Motor neuron (in vitro differentiated cells): ENCODE measurements around the gene DPYSL4. TPM values are rescaled to one million over a fixed set of nuclear protein-coding genes. Genes with fewer than 3 reads are reported as not detected.
"Not testable (repeated sequence)": the region's sequence is repeated elsewhere in the genome, so short reads cannot be mapped to it uniquely, and the experiment has no call there.

Experiments used
- ATAC-seq, 8 experiments: fragments of 200-7000 bp; cut with Tn5 transposase; replicated peaks in 6 of 8; 2 replicates each; pipeline ENCODE4 v1.8.0; 2021; ENCODE audit warnings: mild to moderate bottlenecking in 8 of 8, moderate library complexity in 8 of 8
- H3K27ac ChIP-seq, 2 donors: fragments of 250-450 bp; sonication (Bioruptor Pico); 2 replicates each; pipeline ENCODE4 v1.9.0; 2021; ENCODE audit warnings: antibody characterized with exemption in 2 of 2, mild to moderate bottlenecking in 2 of 2, moderate library complexity in 1 of 2
- H3K4me1 ChIP-seq, 2 donors: fragments of 250-450 bp; sonication (Bioruptor Pico); replicated peaks in 1 of 2; 2 replicates each; pipeline ENCODE4 v1.6.1; 2021; ENCODE audit warnings: antibody characterized with exemption in 2 of 2, mild to moderate bottlenecking in 2 of 2, moderate library complexity in 1 of 2
- H3K4me3 ChIP-seq, 5 donors: fragments of 250-450 bp; sonication (Bioruptor Pico); 2 replicates each; pipeline ENCODE4 v1.9.0; 2021; ENCODE audit warnings: antibody characterized with exemption in 5 of 5, mild to moderate bottlenecking in 5 of 5, moderate library complexity in 4 of 5
- WGBS, 10 experiments: fragments of 450-650 bp; shearing (Covaris generic); methylation state at CpG; one replicate each; pipeline ENCODE4 v1.0.0; 2022; 5-methylcytosine and 5-hydroxymethylcytosine counted together
- in situ Hi-C, 9 experiments: fragments of 400-800 bp; cut with MboI; loops; one replicate each; pipeline ENCODE4 v1.15.0; 2021; ENCODE audit warnings: low sequenced_read_pairs in 9 of 9, low pct_unique_long_range_greater_than_20kb in 2 of 9; ENCODE audit not compliant: unreplicated experiment in 9 of 9
- total RNA-seq, 8 experiments: library from RNA; unstranded; fragments of 300-600 nt; gene quantifications; 2 replicates each; pipeline versions ENCODE4 v1.2.3 to v1.2.4, GENCODE V29; 2022

The DPYSL4 gene
- total RNA-seq, 8 experiments from 2014 or later: 0.56 to 181 (median 50.9) TPM

DNA sequence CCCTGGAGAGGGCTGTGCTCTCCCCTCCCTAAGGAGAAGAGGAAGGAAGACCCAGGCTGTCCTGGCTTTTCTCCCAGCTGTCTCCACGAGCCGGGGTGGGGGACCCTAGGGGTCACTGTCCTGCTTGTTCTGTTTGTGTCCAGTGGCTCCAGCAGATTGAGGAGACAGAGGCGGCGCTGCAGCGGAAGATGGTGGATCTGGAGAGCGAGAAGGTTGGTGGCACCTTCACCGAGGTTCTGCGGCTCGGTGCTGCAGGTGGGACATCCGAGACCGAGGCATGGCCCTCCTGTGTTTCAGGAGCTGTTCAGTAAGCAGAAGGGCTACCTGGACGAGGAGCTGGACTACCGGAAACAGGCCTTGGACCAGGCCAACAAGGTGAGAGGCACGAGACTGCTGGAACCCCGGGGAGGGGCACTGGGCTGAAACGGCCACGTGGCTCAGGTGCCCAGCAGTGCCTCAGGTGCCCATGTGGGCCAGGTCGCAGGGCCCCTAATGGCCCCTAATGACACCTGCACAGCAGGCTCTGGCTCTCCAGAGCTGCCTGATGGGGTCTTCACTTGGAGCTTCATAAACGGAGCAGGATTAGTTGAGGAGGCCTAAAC is 33.0 kb upstream of the DPYSL4 start:
- peaks cover 5 to 6% of the 10 kb centered on the region in 2 donors for H3K4me1 ChIP-seq
- 40 to 100% (median 80%) methylated on average over 1 to 9 of the region's 19 CpGs; no CpG with 5 or more reads in 6 of the 10 experiments for WGBS, 10 experiments
- H3K27ac ChIP-seq: no peak overlapping the region
- in situ Hi-C loops: no loop called here
- no peak for ATAC-seq
- no peak overlapping the region for H3K4me3 ChIP-seq

DNA sequence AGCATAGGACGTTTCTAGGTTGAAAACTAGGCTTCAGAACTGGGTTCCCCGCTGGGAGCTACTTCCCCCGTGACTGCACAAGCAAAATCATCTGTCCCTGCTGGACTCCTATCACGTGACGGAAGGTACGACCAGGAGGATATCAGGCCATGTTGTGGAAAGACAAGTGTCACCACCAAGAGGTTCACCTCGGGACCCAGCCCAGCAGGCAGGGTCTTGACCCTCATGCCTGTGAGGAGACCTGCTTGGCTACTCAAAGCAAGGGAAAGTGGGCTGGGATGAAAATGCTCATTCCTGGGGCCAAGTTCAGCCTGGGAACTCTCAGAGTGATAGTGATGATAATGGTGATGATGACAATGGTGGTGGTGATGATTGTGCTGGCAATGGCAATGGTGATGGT is 32.3 kb upstream of the DPYSL4 start:
- no peak overlapping the region for H3K27ac ChIP-seq
- 8 to 100% (median 50%) methylated on average over 1 to 4 of the region's 7 CpGs; no CpG with 5 or more reads in 3 of the 10 experiments for WGBS, 10 experiments
- H3K4me3 ChIP-seq: no peak overlapping the region
- H3K4me1 ChIP-seq: peaks cover 5 to 6% of the 10 kb centered on the region in 2 donors
- in situ Hi-C loops: no loop called here
- no peak for ATAC-seq

DNA sequence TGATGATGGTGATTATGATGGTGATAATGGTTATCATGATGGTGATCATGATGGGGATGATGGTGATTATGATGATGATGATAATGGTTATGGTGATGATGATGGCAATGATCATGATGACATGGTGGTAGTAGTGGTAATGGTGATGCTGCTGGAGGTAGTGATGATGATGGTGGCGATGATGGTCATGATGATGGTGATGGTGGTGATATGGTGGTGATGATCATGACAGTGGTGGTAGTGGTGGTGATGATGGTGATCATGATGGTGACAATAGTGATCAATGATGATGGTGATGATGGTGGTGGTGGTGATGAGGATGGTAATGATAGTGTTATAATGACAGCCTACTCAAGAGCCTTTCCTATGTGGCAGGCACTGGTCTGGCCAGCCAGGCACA is 31.8 kb upstream of the DPYSL4 start:
- Histone ChIP-seq H3K4me3 (no peak overlapping the region), H3K4me1 (peaks cover 5 to 6% of the 10 kb centered on the region in 2 donors), H3K27ac (no peak overlapping the region)
- ATAC-seq: no peak
- WGBS, 10 experiments: no CpG with 5 or more reads among the region's 1 CpG
- in situ Hi-C loops: no loop called here

DNA sequence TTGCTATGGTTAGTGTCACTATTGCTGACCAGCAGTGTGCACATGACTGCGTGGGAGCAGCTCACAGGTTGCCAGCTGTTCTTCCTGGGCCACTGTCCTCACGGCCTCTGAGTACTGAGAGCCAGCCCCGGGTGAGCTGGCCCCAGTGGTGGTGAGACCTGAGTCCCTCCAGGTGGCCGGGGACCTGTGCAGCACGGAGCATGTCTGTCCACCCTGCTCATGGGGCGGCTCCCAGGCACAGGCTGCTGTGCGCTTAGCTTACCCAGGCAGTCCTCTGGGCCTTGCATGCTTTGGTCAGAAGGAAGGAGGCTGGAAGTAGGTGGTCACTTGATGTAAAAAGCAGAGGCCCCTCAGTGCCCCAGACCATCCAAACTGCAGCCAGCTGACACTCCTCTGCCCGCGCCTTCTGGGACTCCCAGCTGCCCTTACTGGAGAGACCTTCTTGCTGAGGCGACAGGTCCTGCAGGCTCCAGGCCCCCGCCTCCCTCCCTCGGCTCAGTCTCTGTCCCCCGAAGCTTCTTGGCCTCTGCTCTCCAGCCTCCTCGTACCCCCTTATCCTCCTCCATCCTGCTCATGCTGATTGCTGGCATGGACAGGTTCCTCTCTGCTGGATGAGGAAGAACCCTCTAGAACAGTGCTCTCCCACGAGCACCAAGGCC is 30.9 kb upstream of the DPYSL4 start:
- no peak for ATAC-seq
- Histone ChIP-seq H3K4me3 (no peak overlapping the region), H3K4me1 (peaks cover 5 to 6% of the 10 kb centered on the region in 2 donors), H3K27ac (no peak overlapping the region)
- in situ Hi-C loops: no loop called here
- 65 to 96% methylated on average over 4 of the region's 15 CpGs; no CpG with 5 or more reads in 8 of the 10 experiments for WGBS, 10 experiments

DNA sequence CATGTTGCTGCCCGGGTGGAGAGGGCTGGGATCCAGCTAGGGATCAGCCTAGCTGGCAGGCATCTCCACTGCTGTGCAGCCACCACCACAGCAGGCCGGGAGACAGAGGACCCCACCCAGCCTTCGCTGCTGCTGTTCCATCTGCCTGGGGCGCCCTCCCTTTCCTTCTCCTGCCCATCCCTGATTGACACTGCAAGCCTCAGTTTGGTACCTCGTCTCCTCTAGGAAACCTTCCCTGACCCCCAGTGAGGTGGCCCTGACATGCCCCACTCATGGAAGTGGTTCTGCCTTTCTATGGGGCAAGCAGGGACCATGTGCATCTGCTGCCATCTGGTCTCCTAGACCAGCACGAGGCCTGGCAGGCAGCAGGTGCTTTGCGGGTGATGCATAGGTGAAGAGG is 30.4 kb upstream of the DPYSL4 start:
- Histone ChIP-seq H3K4me1 (peaks cover 5 to 6% of the 10 kb centered on the region in 2 donors), H3K4me3 (no peak overlapping the region), H3K27ac (no peak overlapping the region)
- 47 to 100% (median 82%) methylated on average over 1 to 3 of the region's 7 CpGs; no CpG with 5 or more reads in 6 of the 10 experiments for WGBS, 10 experiments
- peak in 1 of 8 experiments; percentile 27 for ATAC-seq
- in situ Hi-C loops: no loop called here

DNA sequence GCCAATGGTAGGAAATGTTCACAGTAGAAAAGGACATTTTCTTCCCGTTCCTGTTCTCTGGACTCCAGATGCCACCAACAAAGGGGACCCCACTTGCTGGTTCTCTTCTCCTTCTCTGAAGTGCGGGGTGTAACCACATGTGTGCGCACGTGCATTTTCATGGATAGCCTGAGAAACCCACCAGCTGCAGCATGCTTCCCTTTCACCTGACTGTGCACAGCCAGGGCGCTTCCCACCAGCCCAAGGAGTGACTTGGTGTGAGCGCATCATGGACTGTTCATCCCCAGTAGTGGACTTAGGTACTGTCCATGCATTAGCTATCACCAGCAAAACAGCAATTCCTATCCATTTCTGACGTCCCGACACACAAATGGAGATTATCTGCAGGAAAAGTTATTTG is 29.6 kb upstream of the DPYSL4 start:
- Histone ChIP-seq H3K27ac (no peak overlapping the region), H3K4me3 (no peak overlapping the region), H3K4me1 (peaks cover 9 to 10% of the 10 kb centered on the region in 2 donors)
- in situ Hi-C loops: no loop called here
- WGBS, 10 experiments: 43 to 86% (median 75%) methylated on average over 1 to 8 of the region's 8 CpGs; no CpG with 5 or more reads in 2 of the 10 experiments
- ATAC-seq: no peak

DNA sequence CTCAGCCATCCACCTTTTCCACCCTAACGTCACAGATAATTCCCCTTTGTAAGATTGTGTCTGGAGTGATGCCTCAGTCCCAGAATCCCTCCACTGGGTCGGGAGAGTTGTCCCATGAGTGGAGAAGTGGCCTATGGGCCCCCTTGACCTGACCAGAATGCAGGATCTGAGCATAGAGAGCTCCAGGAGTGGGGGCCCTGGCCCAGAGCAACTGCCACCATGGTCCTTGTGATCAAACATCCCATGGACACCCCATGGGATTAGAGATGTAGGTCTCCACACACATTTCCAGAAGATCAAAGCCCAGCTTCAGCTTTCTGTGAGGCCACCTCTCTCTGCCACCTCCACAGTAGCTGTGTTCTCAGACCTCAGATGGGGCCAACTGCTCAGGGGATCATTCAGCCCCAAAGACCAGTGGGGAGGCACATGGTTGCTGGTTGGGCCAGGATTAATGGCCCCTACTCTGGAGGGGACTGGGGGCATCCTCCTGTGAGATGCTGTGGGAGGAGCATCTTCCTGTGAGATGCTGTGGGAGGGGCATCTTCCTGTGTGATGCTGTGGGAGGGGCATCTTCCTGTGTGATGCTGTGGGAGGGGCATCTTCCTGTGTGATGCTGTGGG is 28.5 kb upstream of the DPYSL4 start:
- H3K4me3 ChIP-seq: no peak overlapping the region
- peak overlapping the region; percentile 33 to 88 for H3K27ac ChIP-seq
- WGBS, 10 experiments: 100% methylated on average over 1 of the region's 2 CpGs; no CpG with 5 or more reads in 9 of the 10 experiments
- peaks cover 19 to 20% of the 10 kb centered on the region in 2 donors for H3K4me1 ChIP-seq
- in situ Hi-C loops: no loop called here
- peak in 5 of 8 experiments; percentile 18 to 36 (median 31) for ATAC-seq

DNA sequence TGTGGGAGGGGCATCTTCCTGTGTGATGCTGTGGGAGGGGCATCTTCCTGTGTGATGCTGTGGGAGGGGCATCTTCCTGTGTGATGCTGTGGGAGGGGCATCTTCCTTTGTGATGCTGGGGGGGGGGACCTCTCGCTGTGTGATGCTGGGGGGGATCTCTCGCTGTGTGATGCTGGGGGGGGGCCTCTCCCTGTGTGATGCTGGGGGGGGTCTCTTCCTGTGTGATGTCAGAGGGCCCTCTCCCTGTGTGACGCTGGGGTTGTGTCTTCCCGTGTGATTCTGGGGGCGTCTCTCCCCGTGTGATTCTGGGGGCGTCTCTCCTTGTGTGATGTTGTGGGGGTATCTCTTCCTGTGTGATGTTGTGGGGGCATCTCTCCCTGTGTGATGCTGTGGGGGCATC is 27.9 kb upstream of the DPYSL4 start:
- Histone ChIP-seq H3K4me3 (no peak overlapping the region), H3K27ac (peak overlapping the region in 1 of 2 donors; percentile 58), H3K4me1 (peaks cover 25 to 26% of the 10 kb centered on the region in 2 donors)
- peak in 5 of 8 experiments; percentile 45 to 67 (median 56) for ATAC-seq
- in situ Hi-C loops: no loop called here
- no CpG with 5 or more reads among the region's 7 CpGs for WGBS, 10 experiments

DNA sequence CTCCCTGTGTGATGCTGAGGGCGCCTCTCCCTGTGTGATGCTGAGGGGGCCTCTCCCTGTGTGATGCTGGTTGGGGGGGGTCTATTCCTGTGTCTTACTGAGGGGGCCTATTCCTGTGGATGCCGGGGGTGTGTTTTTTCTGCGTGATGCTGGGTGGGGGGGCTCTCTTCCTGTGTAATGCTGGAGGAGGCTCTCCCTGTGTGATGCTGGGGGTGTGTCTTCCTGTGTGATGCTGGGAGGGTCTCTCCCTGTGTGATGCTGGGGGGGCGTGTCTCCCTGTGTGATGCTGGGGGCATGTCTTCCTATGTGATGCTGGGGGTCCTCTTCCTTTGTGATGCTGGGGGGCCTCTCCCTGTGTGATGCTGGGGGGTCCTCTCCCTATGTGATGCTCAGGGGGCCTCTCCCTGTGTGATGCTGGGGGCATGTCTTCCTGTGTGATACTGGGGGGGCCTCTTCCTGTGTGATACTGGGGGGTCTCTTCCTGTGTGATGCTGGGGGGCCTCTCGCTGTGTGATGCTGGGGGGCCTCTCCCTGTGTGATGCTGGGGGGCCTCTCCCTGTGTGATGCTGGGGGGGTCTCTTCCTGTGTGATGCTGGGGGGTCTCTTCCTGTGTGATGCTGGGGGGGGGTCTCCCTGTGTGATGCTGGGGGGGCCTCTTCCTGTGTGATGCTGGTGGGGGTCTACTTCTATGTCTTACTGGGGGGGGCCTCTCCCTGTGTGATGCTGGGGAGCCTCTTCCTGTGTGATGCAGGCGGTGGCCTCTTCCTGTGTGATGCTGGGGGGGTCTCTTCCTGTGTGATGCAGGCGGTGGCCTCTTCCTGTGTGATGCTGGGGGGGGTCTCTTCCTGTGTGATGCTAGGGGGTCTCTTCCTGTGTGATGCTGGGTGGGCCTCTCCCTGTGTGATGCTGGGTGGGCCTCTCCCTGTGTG is 27.2 kb upstream of the DPYSL4 start:
- peak in 5 of 8 experiments; percentile 65 to 81 (median 75) for ATAC-seq
- H3K4me3 ChIP-seq, H3K27ac ChIP-seq, in situ Hi-C loops: not testable (repeated sequence)
- H3K4me1 ChIP-seq: peaks cover 28 to 34% of the 10 kb centered on the region in 2 donors
- WGBS, 10 experiments: no CpG with 5 or more reads among the region's 7 CpGs

DNA sequence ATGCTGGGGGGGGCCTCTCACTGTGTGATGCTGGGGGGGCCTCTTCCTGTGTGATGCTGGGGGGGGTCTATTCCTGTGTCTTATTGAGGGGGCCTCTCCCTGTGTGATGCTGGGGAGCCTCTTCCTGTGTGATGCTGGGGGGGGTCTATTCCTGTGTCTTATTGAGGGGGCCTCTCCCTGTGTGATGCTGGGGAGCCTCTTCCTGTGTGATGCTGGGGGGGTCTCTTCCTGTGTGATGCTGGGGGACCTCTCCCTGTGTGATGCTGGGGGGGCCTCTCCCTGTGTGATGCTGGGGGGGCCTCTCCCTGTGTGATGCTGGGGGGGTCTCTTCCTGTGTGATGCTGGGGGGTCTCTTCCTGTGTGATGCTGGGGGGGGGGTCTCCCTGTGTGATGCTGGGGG is 26.5 kb upstream of the DPYSL4 start:
- H3K4me1 ChIP-seq: peaks cover 31 to 38% of the 10 kb centered on the region in 2 donors
- ATAC-seq, in situ Hi-C loops, H3K4me3 ChIP-seq, H3K27ac ChIP-seq: not testable (repeated sequence)

DNA sequence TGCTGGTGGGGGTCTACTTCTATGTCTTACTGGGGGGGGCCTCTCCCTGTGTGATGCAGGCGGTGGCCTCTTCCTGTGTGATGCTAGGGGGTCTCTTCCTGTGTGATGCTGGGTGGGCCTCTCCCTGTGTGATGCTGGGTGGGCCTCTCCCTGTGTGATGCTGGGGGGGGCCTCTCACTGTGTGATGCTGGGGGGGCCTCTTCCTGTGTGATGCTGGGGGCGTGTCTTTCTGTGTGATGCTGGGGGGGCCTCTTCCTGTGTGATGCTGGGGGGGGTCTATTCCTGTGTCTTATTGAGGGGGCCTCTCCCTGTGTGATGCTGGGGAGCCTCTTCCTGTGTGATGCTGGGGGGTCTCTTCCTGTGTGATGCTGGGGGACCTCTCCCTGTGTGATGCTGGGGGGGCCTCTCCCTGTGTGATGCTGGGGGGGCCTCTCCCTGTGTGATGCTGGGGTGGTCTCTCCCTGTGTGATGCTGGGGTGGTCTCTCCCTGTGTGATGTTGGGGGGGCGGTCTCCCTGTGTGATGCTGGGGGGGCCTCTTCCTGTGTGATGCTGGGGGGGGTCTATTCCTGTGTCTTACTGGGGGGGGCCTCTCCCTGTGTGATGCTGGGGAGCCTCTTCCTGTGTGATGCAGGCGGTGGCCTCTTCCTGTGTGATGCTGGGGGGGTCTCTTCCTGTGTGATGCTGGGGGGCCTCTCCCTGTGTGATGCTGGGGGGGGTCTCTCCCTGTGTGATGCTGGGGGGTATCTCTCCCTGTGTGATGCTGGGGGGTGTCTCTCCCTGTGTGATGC is 25.7 kb upstream of the DPYSL4 start:
- no CpG with 5 or more reads among the region's 4 CpGs for WGBS, 10 experiments
- H3K4me1 ChIP-seq: peaks cover 31 to 38% of the 10 kb centered on the region in 2 donors
- ATAC-seq, in situ Hi-C loops, H3K4me3 ChIP-seq, H3K27ac ChIP-seq: not testable (repeated sequence)

DNA sequence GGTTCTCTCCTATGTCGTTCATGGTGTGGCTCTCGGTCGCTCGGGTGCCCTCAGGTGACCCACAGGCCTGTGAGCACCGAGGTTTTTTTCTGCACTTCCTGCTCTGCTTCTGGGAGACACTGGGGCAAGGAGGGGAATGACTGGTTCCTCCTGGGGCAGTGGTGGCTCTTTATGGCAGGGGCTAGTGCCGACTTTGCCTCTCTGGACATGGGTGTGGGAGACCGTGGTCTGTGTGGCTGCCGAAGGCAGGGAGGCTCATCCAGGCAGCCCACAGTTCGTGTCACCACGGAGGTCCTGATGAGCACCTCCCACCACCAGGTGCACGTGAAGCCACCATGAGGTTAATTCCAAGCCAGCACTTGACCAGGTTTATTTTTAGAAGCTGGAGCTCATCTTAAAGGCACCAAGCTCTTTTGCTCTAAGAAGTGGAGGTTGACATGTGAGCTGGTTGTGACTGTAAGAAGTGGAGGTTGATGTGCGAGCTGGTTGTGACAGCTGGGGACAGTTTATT is 24.7 kb upstream of the DPYSL4 start:
- ATAC-seq: peak in 3 of 8 experiments; percentile 1 to 24 (median 7)
- 69 to 86% (median 75%) methylated on average over 1 to 12 of the region's 12 CpGs; no CpG with 5 or more reads in 6 of the 10 experiments for WGBS, 10 experiments
- in situ Hi-C loops: no loop called here
- H3K4me1 ChIP-seq: peaks cover 31 to 38% of the 10 kb centered on the region in 2 donors
- peak overlapping the region in 1 of 2 donors; percentile 71 for H3K27ac ChIP-seq
- H3K4me3 ChIP-seq: no peak overlapping the region
